ENCODE results near the gene TCN2. TPM values are rescaled to one million over a fixed set of nuclear protein-coding genes. Genes with fewer than 3 reads are reported as not detected.
A peak's percentile ranks its signal among the peaks of the same experiment; 100 is the strongest.

The TCN2 gene
- total and polyA plus RNA-seq, 9 of the 15 experiments (the other 6 are each of a cell fraction or from before 2014, with no cell fraction given), result 0.88 to 5.4 (median 1.7) TPM

DNA sequence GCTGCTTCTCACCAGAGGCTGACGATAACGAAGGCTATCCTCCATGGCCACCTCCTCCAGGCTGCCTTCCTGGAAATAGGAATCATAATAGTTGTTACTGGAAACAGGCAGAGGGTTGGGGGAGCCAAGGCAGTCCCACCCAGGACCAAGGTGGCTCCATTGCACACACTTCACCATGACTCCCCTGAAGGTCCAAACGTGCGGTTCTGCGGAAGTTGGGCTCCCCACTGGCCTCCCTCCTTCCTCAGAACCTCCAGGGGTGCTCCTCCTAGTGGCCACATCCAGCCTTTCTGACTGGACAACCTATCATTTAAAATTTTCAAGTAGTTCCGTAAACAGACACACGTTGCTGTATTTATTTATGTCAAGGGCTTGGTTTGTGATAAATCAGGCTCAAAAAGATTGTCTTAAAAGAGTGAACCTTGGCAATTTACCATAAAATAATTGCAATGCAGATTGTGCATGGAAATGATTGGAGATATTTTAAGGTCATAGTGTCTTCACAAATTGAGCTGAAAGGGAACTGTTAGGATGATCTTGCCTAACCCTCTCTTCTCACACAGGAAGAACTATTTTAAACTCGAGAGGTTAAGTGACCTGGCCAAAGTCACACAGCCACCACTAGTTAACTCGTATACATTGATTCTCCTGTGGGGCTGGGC lies 1.4 kb upstream of the TCN2 start (continued):
- TF ChIP-seq CC2D1A (IDR thresholded peaks at IDR 0.05) (peak; percentile 46; the same call in 1 of the 2 replicates), SMARCA5 (IDR thresholded peaks at IDR 0.05) (peak; percentile 86), NKRF (IDR thresholded peaks at IDR 0.05; ENCODE audit: borderline replicate concordance) (0 out of 2 replicates have a peak, but pooled peaks have one; percentile 22), GABPA (tag; conservative IDR thresholded peaks at IDR 0.05; ENCODE audit: low read depth) (peak; percentile 50; the same call in 1 of the 2 replicates), PBX2 (CRISPR knock-in tag; IDR thresholded peaks at IDR 0.05; ENCODE audit: low read depth) (no peak), PBX2 (tag; conservative IDR thresholded peaks at IDR 0.05; ENCODE audit: low read depth) (peak; percentile 45; the same call in 1 of the 2 replicates), ZNF140 (CRISPR knock-in tag; IDR thresholded peaks at IDR 0.05) (no peak), ZNF24 (IDR thresholded peaks at IDR 0.05) (no peak), NCOA6 (IDR thresholded peaks at IDR 0.05) (no peak), POLR2A (conservative IDR thresholded peaks at IDR 0.05) (peak; percentile 41; the same call in 1 of the 2 replicates), ETV1 (tag; conservative IDR thresholded peaks at IDR 0.05; ENCODE audit: low read depth) (peak; percentile 43; the same call in 1 of the 2 replicates), HDAC2 (IDR thresholded peaks at IDR 0.05) (peak; percentile 68), FOXK2 (conservative IDR thresholded peaks at IDR 0.05 in 1 of 2, IDR thresholded peaks at IDR 0.05 in 1 of 2; ENCODE audit: low read depth in 2 of 2) (peak; percentile 95 to 97), ZNF436 (CRISPR knock-in tag; IDR thresholded peaks at IDR 0.05) (peak; percentile 91), KDM1A (IDR thresholded peaks at IDR 0.05) (peak; percentile 29 to 71; a peak in 2 of 4 replicates), CTBP1 (IDR thresholded peaks at IDR 0.05; ENCODE audit: borderline replicate concordance) (peak; percentile 26; the same call in 1 of the 2 replicates), THAP7 (CRISPR knock-in tag; IDR thresholded peaks at IDR 0.05) (no peak)
- TF ChIP-seq, protein P1, sequence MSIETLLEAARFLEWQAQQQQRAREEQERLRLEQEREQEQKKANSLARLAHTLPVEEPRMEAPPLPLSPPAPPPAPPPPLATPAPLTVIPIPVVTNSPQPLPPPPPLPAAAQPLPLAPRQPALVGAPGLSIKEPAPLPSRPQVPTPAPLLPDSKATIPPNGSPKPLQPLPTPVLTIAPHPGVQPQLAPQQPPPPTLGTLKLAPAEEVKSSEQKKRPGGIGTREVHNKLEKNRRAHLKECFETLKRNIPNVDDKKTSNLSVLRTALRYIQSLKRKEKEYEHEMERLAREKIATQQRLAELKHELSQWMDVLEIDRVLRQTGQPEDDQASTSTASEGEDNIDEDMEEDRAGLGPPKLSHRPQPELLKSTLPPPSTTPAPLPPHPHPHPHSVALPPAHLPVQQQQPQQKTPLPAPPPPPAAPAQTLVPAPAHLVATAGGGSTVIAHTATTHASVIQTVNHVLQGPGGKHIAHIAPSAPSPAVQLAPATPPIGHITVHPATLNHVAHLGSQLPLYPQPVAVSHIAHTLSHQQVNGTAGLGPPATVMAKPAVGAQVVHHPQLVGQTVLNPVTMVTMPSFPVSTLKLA (conservative IDR thresholded peaks at IDR 0.05), result peak; percentile 92
- TF ChIP-seq, protein P2, sequence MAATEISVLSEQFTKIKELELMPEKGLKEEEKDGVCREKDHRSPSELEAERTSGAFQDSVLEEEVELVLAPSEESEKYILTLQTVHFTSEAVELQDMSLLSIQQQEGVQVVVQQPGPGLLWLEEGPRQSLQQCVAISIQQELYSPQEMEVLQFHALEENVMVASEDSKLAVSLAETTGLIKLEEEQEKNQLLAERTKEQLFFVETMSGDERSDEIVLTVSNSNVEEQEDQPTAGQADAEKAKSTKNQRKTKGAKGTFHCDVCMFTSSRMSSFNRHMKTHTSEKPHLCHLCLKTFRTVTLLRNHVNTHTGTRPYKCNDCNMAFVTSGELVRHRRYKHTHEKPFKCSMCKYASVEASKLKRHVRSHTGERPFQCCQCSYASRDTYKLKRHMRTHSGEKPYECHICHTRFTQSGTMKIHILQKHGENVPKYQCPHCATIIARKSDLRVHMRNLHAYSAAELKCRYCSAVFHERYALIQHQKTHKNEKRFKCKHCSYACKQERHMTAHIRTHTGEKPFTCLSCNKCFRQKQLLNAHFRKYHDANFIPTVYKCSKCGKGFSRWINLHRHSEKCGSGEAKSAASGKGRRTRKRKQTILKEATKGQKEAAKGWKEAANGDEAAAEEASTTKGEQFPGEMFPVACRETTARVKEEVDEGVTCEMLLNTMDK (IDR thresholded peaks at IDR 0.05; ENCODE audit: borderline replicate concordance, insufficient read depth, low read depth, low read length, poor library complexity, severe bottlenecking), result peak; percentile 17

Measured in K562 (cell line).